C1 segment of cervical spinal cord (tissue), 14 donors: ENCODE results near the gene APH1B.
"Not testable (repeated sequence)": the region's sequence is repeated elsewhere in the genome, so short reads cannot be mapped to it uniquely, and the experiment has no call there.

Experiments used
- DNase-seq, 14 donors: peaks; one replicate each; lab custom pipeline; 2025; lab: John Stamatoyannopoulos, UW

Gene APH1B

DNA sequence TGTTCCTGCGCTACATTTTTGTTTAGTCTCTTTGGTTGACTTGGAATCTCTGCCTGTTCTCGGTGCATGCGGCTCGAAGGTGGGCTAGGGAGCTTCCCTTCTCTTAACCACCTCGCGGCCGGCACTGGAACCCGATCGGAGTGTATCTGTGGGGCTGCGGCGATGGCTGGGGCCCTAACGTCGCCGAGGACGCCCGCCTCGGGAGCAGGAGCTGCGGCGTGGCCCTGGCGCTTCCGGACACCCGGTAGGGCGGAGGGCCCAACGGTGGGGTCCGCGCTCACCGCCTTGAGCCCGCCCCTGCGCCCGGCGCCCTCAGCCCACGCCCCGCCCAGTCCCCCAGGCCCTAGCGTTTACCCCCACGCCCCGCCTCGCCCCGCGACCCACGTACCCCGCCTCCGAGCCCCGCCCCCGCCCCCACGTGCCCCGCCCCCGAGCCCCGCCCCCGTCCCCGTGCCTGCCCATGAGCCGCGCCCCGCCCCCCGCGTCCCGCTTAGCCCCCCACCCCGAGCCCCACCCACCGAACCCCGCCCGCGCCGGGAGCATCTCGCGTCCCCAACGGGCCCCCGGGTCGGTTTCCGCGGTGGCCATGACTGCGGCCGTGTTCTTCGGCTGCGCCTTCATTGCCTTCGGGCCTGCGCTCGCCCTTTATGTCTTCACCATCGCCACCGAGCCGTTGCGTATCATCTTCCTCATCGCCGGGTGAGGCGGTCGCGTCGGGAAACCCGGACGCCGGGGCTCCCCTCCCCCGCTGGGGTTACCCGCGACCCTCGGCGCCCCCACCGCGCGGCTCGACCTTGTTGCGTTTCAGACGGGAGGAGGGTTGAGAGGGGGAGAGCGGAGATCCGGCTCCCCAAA lies at the start of gene APH1B:
APH1B (plus strand) TSS at position 568 of the 855 bp plus-strand sequence; CDS start at position 587, 19 bp downstream.
- DNase-seq: peak in 13 of 14 donors; percentile 32 to 88 (median 73)

DNA sequence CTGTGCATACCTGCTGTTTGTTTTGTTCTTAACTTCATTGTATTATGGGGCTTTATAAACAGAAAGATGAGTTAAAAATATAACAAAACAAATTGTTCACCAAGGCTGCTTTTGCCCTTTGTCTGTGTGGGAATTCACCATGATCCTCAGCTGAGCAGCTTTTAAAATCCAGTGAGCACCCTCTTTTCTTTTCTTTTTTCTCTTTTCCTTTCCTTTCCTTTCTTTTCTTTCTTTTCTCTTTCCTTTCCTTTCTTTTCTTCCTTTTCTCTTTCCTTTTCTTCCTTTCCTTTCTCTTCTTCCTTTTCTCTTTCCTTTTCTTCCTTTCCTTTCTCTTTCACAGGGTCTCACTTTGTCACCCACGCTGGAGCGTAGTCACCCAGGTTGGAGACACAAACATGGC lies 49.7 kb upstream of the APH1B start:
- DNase-seq: no peak

DNA sequence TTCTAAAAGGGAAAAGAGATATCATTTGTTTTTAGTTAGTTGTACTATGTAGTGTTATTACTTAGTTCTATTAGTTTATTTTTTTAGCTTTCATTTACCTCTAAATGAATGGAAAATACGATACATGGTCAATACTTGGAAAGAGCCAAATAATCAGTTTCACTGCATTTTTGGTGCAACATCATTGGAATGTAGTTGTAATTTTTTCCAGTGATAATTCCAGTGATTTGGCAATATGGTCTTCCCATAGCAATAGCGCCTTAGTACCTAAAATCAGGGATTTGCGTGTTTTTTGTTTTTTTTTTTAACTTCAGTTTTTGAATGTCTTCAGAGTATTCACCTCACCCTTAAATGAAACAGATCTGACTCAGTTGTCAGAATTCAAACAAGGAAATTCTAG lies 46.2 kb upstream of the APH1B start:
- no peak for DNase-seq

DNA sequence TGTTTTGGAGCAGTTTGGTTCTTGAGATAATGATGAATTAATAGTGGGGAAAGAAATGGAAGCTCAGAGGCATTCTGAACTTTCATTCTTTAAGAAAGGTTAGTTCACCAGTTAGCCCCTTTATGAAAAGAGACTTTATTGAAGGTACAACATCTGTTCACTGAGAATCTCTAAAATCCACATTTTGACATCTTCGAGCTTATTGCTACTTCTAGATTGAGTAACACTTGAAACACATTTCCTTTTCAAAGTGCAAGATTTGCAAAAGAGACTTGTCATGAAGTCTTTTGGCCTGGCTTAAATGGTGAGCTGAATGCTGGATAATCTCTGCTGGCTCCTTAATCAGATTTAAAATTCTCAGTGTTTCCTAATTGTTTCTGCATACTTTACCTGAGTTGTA lies 45.7 kb upstream of the APH1B start:
- no peak for DNase-seq

DNA sequence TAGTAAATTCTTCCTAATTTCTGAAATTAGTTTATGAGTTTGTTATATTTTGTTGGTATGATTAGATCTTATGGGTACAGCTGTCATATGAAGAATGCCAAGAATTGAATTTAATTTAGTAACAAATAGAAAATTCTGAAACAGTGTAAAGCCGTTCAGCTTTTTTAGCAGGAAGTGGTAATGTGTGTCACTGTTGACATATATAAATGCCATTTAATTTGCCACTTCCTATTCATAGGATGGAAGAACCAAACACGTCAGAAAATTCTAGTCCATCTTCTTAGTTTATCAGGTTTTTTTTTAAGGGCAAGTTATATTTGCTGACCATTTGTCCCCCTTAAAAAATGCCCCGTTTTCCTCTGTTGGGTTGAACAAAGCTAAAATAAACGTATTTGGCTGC lies 45.0 kb upstream of the APH1B start:
- no peak for DNase-seq

DNA sequence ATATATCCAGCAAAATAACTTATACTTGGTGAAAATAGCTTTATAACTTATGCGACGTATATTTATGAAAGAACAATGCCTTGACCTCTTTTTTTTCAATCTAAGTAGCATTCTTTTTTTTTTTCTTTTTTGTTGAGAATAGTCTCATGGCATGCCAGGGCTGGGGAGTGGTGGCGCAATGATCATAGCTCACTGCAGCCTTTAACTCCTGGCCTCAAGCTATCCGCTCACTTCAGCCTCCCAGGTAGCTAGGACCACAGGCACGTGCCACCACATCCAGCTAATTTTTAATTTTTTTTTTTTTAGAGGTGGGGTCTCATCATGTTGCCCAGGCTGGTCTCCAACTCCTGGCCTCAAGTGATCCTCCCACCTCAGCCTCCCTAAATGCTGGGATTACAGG lies 44.5 kb upstream of the APH1B start:
- no peak for DNase-seq

DNA sequence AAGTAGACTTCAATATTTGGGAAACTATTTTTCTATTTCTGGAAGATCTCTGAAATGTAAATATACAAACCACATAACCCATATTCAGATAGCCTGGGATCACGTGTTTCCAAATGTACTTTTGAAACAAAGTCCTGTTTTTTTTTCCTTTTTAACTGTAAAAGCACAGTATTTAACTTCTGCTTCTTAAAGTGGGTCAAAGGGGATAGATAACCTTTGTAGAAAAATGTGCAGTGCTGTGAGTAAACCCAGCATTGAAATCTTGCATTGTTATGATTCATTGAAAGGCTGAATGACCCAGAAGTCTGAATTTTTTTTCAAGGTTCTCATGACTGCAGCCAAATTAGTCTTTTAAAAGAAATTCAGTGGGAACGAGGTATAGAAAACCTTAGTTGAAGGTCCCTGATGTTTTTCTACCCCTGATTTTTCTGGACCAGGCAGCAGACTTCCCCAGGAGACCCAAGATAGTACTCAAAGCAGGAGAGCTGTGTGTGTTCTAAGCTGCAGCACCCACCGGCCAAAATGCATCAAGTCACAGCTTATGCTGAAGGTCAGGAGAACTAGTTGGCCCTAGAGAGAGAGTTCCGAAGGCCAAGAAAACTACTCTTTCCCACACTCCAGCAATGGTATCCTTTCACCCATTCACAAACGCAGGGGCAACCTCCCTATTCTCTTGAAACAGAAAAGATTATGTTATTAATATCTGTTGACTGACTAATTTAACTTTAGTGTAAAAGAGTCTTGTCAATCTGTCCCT lies 43.6 kb upstream of the APH1B start:
- DNase-seq: no peak

DNA sequence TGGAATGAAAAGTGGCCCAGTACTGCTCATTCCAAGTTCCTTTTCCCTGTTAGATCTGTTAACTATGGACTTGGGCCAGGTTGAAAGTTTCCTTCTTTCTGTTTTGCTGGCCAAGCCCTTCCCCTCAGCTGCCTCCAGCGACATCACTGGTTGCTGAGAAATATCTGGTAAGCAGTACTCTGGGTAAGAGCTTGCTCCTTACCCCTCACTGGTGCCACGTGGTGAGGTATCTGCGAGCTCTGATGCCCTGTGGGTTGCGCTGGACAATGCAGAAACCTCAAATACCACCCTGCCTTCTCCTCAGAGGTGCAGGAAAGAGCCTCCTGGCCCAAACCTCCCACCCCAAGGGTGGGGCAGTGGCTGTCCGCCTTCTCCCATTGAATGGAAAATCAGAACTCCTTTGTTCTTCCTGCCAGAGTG lies 42.9 kb upstream of the APH1B start:
- DNase-seq: peak in 7 of 14 donors; percentile 1 to 20 (median 4)

DNA sequence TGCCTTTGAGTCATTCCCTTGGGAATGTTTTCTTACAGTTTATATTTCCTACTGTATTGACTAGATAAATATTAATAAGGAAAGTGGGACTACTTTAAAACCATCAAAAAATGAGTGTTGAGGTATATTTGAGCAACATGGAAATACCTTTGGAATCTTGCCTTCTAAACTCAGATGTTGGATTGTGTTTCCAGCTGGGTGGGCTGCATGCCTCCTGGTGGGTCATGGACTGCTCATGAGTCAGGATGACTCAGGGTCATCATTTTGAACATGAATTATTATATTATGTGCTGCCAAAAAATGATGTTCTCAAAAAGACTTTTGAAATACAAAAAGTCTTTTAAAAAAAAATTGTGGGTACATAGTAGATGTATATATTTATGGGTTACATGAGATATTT lies 41.1 kb upstream of the APH1B start:
- no peak for DNase-seq

DNA sequence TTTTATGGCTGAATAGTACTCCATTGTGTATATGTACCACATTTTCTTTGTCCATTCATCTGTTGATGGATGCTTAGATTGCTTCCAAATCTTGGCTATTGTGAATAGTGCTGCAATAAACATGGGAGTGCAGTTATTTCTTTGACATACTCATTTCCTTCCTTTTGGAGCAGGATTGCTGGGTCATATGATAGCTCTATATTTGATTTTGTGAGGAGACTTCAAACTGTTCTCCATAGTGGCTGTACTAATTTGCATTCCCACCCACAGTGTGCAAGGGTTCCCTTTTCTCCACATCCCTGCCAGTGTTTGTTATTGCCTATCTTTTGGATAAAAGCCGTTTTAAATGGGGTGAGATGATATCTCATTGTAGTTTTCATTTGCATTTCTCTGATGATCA lies 40.3 kb upstream of the APH1B start:
- DNase-seq: not testable (repeated sequence)

DNA sequence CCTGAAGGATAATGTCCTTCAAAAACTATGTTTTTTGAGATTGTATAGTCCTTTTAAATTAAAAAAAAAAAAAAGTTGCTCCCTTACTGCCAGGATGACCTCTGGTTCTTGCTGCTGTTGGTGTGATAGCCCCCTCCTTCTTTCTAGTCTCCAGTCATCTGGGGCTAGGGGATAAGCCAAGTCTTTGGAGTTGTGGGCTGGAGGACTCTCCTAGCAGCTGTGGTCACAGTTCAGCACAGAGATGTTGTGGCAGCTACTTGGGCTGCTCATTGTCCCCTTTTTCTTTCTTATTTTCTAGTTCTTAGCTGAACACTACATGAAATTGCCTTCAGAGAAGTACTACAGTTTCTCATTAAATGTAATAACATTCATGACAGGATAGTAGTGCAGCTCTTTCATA lies 39.2 kb upstream of the APH1B start:
- no peak for DNase-seq

DNA sequence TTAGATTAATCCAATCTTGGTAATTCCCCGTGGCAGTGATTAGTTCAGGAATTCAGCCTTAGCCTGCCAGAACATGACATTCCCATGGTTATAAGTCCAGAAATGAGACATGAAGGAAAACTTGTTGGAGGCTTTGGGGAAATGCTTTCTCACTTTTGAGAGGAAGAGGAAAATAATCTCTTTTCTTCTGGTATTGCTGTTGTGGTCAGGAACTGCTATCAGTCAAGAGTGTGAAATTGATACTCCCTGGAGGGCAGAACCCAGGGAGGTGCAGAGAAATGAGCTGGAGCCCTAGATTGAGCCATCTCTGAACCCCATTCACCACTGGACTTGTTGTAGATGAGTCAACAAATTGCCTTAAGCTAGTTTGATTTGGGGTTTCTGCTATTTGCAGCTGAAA lies 38.6 kb upstream of the APH1B start:
- no peak for DNase-seq

DNA sequence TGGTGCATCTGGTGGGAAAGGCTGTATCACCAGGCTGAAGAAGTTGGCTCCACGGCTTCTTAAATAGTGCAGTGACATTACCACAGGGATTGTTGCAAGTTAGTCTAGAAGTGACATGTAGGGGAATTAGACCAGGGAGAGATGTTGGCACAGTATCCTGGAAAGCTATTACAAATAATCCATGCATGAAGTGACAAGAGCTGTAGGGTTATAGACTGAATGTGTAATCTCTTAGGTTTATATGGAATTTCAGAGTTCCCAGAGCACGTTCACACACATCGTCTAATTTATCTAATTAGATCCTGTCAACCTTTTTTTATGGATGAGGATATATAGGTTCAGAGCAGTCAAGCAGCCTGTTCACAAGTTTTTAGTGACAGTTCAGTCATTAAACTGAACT lies 37.3 kb upstream of the APH1B start:
- no peak for DNase-seq

DNA sequence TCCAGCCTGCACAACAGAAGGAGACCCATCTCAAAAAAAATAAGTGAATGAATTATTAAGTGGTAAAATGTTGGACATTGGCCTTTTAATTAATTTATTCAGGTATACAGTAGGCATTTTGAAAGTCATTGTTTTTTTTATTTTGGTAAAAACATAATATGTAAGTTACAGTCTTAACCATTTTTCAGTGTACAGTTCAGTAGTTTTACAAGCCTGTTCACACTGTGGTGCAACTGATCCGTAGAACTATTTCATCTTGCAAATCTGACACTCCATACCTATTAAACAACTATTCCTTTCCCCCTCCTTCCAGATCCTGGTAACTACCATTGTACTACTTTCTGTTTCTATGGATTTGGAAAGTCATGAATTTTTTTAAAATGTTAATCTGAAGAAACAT lies 36.1 kb upstream of the APH1B start:
- no peak for DNase-seq

DNA sequence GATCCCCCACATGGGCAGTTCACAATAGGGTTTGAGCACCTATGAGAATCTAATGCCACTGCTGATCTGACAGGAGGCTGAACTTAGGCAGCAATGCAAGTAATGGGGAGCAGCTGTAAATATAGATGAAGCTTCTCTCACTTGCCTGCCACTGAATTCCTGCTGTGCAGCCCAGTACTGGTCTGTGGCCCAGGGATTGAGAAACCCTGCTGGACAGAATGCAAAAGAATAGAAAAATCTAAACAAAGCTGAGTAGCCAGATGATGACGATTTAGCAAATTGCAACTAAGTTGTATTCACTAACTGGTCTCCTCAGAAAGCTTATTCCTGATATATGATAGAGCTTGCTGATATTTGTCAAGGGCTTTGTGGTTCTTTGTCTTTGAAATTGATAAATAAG lies 34.3 kb upstream of the APH1B start:
- no peak for DNase-seq

DNA sequence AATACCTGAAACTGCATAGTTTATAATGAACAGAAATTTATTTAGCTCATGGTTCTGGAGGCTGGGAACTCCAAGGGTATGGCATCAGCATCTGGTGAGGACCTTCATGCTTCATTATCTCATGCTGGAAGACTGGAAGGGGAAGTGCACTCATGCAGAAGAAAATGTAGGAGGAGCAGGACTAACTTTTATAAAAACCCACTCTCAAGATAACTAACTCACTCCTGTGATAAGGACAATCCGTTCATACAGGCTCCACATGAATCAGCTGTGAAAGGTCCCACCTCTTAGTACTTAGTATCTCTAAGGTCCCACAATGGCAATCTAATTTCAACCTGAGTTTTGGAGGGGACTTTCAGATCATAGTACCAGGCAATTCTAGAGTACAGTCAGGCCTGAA lies 33.6 kb upstream of the APH1B start:
- no peak for DNase-seq

DNA sequence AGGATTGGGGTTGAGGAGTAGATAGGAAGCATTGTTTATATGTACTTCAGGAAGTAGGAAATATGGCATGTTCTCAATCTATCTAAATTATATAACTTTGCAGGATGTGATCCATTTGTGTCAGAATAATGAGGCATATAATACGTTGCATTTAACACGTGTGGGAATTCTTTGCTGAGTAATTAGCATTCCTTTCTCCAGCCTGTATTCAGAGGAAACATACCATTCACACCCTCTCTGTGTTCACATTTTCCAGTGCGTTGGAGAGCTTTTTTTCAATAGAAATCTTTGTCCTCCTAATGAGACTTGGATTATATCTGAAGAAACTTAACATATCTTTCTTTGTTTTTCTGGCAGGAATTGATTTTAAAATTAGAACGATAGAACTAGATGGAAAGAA lies 33.0 kb upstream of the APH1B start:
- DNase-seq: no peak

DNA sequence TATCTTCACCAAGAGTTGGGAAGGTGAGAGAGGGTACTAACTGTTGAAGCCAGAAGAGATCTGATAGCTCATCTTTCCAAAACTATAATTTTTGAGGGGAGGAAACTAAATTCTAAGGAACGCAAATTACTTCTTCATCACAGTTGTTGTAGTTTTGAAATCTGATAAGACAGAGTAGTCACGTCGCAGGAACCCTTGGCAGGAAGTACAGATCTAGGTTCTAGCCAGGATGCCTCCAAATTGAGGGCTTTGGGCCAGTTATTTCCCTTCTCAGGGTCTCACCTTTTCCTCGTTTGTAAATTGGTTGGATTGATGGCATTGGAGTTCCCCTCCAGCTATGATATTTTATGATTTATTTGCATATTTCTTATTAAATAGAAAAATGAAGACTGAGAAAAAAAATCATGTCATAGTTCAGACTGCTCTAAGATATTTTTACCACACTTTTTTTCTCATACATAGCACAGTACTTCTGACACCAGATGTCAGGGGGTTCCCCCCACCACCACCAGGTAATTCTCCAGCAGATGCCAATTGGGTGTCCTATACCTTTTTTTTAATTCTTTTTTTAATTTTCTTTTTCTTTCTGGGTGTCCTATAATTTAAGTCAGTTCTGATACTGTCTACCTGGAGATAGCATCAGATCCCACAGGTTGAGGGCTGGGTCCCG lies 32.3 kb upstream of the APH1B start:
- no peak for DNase-seq

DNA sequence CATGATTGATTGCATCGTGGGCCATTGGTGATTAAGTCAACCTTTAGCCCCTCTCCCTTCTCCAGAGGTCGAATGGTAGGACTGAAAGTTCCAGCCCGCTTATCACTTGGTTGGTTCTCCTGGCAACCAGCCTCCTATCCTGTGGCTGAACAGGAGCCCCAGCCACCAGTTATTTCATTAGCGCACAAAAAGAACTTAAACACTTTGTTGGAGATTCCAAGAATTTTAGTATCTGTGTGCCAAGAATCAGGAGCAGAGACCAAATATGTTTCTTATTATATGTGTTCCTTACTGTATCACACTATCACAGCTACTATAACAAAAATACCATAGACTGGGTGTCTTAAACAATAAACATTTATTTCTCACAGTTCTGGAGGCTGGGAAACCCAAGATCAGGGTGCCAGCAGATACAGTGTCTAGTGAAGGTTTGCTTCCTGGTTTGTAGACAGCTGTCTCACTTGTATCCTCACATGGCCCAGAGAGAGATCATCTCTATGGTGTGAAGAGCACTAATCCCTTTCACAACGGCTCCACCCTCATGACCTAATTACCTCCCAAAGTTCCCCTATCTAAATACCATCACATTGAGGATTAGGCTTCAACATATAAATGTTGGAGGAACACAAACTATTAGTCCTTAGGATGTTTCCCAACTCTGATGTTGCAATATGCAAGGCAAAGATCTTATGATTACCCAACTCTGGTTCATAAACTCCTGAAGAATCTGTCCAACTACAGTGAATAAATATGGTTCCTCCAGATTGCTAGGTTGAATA lies 30.5 kb upstream of the APH1B start:
- DNase-seq: no peak

DNA sequence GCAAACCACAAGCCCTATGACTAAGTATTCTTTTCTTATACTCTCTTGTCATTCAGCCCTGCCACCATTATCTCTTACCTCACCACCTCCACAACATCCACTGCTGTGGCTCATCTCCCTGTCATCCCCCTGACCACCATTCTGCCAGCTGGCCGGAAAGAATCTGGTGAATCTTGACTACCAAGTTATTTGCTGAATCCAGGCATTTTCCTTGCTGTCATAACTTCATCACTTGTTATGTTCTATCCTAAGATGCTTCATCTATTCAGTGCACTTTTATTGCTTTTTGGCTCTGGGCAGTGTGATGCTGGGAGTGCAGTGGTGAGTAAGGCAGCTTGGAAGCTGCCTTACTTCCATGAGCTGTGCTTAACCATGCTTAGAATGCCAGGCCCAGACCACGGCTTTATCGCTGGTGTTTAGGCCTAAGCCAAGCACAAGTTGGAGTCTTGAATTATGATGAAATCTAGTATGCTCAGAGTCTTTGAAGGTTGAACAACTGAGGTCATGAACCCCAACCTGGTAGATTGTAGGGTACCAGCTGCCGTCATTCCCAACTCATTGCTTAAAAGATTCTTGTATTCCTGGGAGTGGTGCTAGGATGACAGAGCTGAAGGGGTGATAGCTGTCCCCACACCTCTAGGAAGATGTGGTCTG lies 27.0 kb upstream of the APH1B start:
- DNase-seq: no peak

DNA sequence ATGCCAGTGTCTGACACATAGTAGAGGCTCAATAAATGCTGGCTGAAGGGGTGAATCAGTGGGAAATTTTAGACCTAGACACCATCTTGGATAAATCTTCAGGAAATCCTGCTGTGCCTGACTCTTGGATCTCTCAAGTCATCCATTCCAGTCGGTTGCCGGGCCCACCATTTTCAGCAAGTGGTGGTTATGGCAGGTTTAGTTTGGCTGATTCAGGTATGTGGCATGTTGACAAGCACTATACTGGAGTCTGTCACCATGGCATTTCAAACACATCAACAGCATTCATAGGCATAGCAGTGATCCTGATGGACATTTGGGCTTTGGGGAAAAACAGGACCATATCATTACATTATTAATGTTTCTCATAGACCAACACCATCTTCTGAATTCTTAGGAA lies 25.7 kb upstream of the APH1B start:
- no peak for DNase-seq
